Spleen (tissue), 11 donors: ENCODE measurements around the gene MRC1. TPM values are rescaled to one million over a fixed set of nuclear protein-coding genes. Genes with fewer than 3 reads are reported as not detected.

Source experiments
- DNase-seq: peaks from one replicate; pipeline ENCODE4 v3.0.0-alpha.2; 2020
- H3K27ac ChIP-seq, 8 donors: fragments of 200-600 bp; sonication (generic) in 7 of 8; 1 replicate in 4 of 8; 2 replicates in 4 of 8; pipeline versions ENCODE4 v1.5.0 to v1.8.0; 2016 to 2021; ENCODE audit warnings: inconsistent platforms in 4 of 8, mild to moderate bottlenecking in 4 of 8, moderate library complexity in 1 of 8
- H3K27me3 ChIP-seq, 7 donors: fragments of 200-600 bp; sonication (generic) in 6 of 7; replicated peaks in 1 of 7; 1 replicate in 4 of 7; 2 replicates in 3 of 7; pipeline versions ENCODE4 v1.5.0 to v1.8.0; 2016 to 2021; ENCODE audit warnings: inconsistent platforms in 3 of 7, mild to moderate bottlenecking in 1 of 7
- H3K36me3 ChIP-seq, 6 donors: fragments of 200-600 bp; sonication (generic) in 5 of 6; 1 replicate in 4 of 6; 2 replicates in 2 of 6; pipeline versions ENCODE4 v1.5.0 to v1.8.0; 2016 to 2021; ENCODE audit warnings: inconsistent platforms in 2 of 6
- H3K4me1 ChIP-seq, 6 donors: fragments of 200-600 bp; sonication (generic) in 5 of 6; 1 replicate in 3 of 6; 2 replicates in 3 of 6; pipeline versions ENCODE4 v1.5.0 to v1.8.0; 2016 to 2021; ENCODE audit warnings: inconsistent platforms in 3 of 6
- H3K4me3 ChIP-seq, 8 donors: fragments of 200-600 bp; sonication (generic) in 7 of 8; 1 replicate in 4 of 8; 2 replicates in 4 of 8; pipeline versions ENCODE4 v1.5.0 to v1.8.0; 2016 to 2021; ENCODE audit warnings: inconsistent platforms in 4 of 8, mild to moderate bottlenecking in 4 of 8, moderate library complexity in 2 of 8
- H3K9me3 ChIP-seq, 8 donors: fragments of 200-600 bp; sonication (generic) in 7 of 8; 1 replicate in 4 of 8; 2 replicates in 4 of 8; pipeline versions ENCODE4 v1.5.0 to v1.8.0; 2016 to 2021; ENCODE audit warnings: inconsistent platforms in 4 of 8
- CTCF ChIP-seq, 11 experiments: fragments of 200-600 bp in 7 of 11; fragments of 450-650 bp in 4 of 11; sonication (generic) in 4 of 11; IDR thresholded peaks in 8 of 11; conservative IDR thresholded peaks in 3 of 11; 1 replicate in 7 of 11; 2 replicates in 4 of 11; pipeline versions ENCODE4 v1.4.0 to v1.8.0; 2016 to 2021; ENCODE audit warnings: antibody characterized with exemption in 11 of 11, inconsistent platforms in 4 of 11, mild to moderate bottlenecking in 1 of 11
- POLR2A ChIP-seq, 3 donors: fragments of 450-650 bp; IDR thresholded peaks; one replicate each; pipeline ENCODE4 v1.5.1; 2017; ENCODE audit warnings: antibody characterized with exemption in 3 of 3, mild to moderate bottlenecking in 1 of 3
- POLR2AphosphoS5 ChIP-seq, 3 donors: sonication (generic); formaldehyde crosslinking; IDR thresholded peaks; one replicate each; pipeline ENCODE4 v1.5.1; 2017; ENCODE audit warnings: antibody characterized with exemption in 3 of 3
- WGBS, 5 donors: extraction: QIAGEN DNeasy Blood & Tissue Kit in 3 of 5; methylation state at CpG; one replicate each; pipeline versions ENCODE4 v1.1.5 to v1.1.7; 2013 to 2018; 5-methylcytosine and 5-hydroxymethylcytosine counted together
- intact Hi-C: fragments of 100-400 bp; cut with DNase I; formaldehyde crosslinking; loops from one replicate; pipeline ENCODE4 v1.15.0; 2023; ENCODE audit warnings: low total_unique reads
- polyA plus RNA-seq, 3 donors: library from polyadenylated mRNA; stranded (reverse); fragments of 200-250 nt; gene quantifications; one replicate each; pipeline ENCODE4 v1.2.1, GENCODE V29; 2013
- total RNA-seq, 7 donors: library from RNA; depleted of rRNA in 3 of 7; stranded (reverse); fragments of >200 nt in 3 of 7; fragmentation: NEBNext Ultra II Directional in 4 of 7; extraction: Animal tissue kit (Norgen Biotek cat#: 25700) in 4 of 7; gene quantifications; one replicate each; pipeline versions ENCODE4 v1.1.0 to v1.2.1, GENCODE V29; 2016 to 2021
- donor health status: healthy with polysubstance abuse.
- donor health status: DM: no; HTN: no; CAD: no; lungs with moderate emphysema.
- donor health status: DM: no; HTN: no; CAD: no.
- donor health status: Bipolar disorder and iron deficiency.
- donor health status: healthy.
- donor health status: DM: no; HTN: no; CAD: no.
- donor health status: DM: yes; HTN: yes; CAD: no.

Gene MRC1
- total and polyA plus RNA-seq, 10 donors, result 9.9 to 370 (median 129) TPM

DNA sequence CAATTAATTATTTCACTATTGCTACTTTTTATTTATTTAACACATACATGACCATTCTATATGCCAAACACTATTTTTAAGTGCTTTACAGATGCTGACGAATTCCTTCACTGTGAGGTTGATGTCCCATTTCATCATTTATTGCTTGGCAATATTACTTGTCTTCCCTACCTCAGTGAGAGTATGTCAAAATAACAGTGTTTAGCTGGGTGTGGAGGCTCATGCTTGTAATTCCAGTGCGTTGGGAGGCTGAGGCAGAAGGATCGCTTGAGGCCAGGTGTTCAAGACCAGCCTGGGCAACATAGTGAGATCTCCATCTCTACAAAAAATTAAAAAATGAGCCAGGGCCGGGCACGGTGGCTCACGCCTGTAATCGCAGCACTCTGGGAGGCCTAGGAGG lies 19.8 kb upstream of the MRC1 start:
- DNase-seq, result no peak
- no peaks in the 10 kb centered on the region for H3K9me3 ChIP-seq
- 94 to 97% (median 95%) methylated on average over 7 of the region's 7 CpGs for WGBS, 5 donors
- no peak overlapping the region for H3K4me3 ChIP-seq
- no peaks in the 10 kb centered on the region for H3K36me3 ChIP-seq
- TF ChIP-seq POLR2AphosphoS5 (IDR thresholded peaks at IDR 0.05) (no peak), CTCF (IDR thresholded peaks at IDR 0.05 in 8 of 11, conservative IDR thresholded peaks at IDR 0.05 in 3 of 11) (no peak), POLR2A (IDR thresholded peaks at IDR 0.05) (no peak)
- no peak overlapping the region for H3K27ac ChIP-seq
- no peaks in the 10 kb centered on the region for H3K27me3 ChIP-seq
- intact Hi-C loops, result no loop called here
- H3K4me1 ChIP-seq, result peaks cover 0 to 29% (median 10%) of the 10 kb centered on the region in 6 donors

DNA sequence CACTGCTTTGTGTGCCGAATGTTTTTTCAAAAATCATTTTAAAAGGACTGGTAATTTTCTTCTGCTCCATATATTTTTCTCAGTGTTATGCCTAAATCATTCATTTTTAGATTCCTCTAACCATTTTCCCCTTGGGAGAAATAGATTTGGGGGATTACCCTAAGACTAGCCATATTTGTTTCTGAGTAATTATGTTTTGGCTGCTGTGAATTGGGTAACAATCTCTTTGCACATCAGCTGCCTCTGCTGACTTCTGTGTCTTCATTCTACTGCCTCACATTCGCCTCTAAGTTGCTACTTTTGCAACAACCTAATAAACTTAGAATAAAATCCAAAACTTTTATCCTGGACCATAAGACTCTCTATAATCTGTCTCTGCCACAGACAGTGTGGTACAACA lies 18.5 kb upstream of the MRC1 start:
- intact Hi-C loops, result no loop called here
- 74 to 89% (median 80%) methylated on average over 2 of the region's 2 CpGs for WGBS, 5 donors
- Histone ChIP-seq H3K27ac (no peak overlapping the region), H3K27me3 (no peaks in the 10 kb centered on the region), H3K4me3 (no peak overlapping the region), H3K9me3 (no peaks in the 10 kb centered on the region), H3K4me1 (peaks cover 0 to 17% (median 3%) of the 10 kb centered on the region in 6 donors), H3K36me3 (no peaks in the 10 kb centered on the region)
- TF ChIP-seq POLR2AphosphoS5 (IDR thresholded peaks at IDR 0.05), result no peak
- TF ChIP-seq CTCF (IDR thresholded peaks at IDR 0.05 in 8 of 11, conservative IDR thresholded peaks at IDR 0.05 in 3 of 11), result no peak
- TF ChIP-seq POLR2A (IDR thresholded peaks at IDR 0.05), result no peak
- DNase-seq, result no peak

- Histone ChIP-seq H3K27ac (peak overlapping the region in 3 of 8 donors; percentile 21 to 26 (median 21)), H3K4me3 (no peak overlapping the region), H3K27me3 (no peaks in the 10 kb centered on the region), H3K9me3 (no peaks in the 10 kb centered on the region), H3K4me1 (peaks cover 0 to 7% (median 0%) of the 10 kb centered on the region in 6 donors), H3K36me3 (no peaks in the 10 kb centered on the region)
- DNase-seq, result no peak
- intact Hi-C loops, result no loop called here
- TF ChIP-seq CTCF (IDR thresholded peaks at IDR 0.05 in 8 of 11, conservative IDR thresholded peaks at IDR 0.05 in 3 of 11) (no peak), POLR2A (IDR thresholded peaks at IDR 0.05) (no peak), POLR2AphosphoS5 (IDR thresholded peaks at IDR 0.05) (no peak)
These were observed 16.2 kb upstream of the MRC1 start for GRCh38 chr10:17792991-17793390.

- intact Hi-C loops, result no loop called here
- H3K4me1 ChIP-seq, result peaks cover 0 to 7% (median 0%) of the 10 kb centered on the region in 6 donors
- H3K27me3 ChIP-seq, result no peaks in the 10 kb centered on the region
- TF ChIP-seq CTCF (IDR thresholded peaks at IDR 0.05 in 8 of 11, conservative IDR thresholded peaks at IDR 0.05 in 3 of 11) (no peak), POLR2A (IDR thresholded peaks at IDR 0.05) (no peak), POLR2AphosphoS5 (IDR thresholded peaks at IDR 0.05) (no peak)
- H3K9me3 ChIP-seq, result no peaks in the 10 kb centered on the region
- no peak overlapping the region for H3K4me3 ChIP-seq
- H3K27ac ChIP-seq, result no peak overlapping the region
- 79 to 95% (median 81%) methylated on average over 6 of the region's 6 CpGs for WGBS, 5 donors
- no peaks in the 10 kb centered on the region for H3K36me3 ChIP-seq
- no peak for DNase-seq
These were observed 15.1 kb upstream of the MRC1 start for GRCh38 chr10:17793823-17794644.
